AG09309 (cell line): ENCODE results near the gene VBP1.

Experiments
- DNase-seq: peaks from one replicate; pipeline ENCODE4 v3.0.0-alpha.2; 2010; ENCODE audit warnings: low read depth
- H3K4me3 ChIP-seq: 2 replicates; pipeline ENCODE4 v1.5.1; 2011; ENCODE audit warnings: mild to moderate bottlenecking, low read depth, low read length, moderate library complexity; ENCODE audit not compliant: control insufficient read depth
- CTCF ChIP-seq: IDR thresholded peaks from 2 replicates; pipeline ENCODE4 v1.5.1; 2011; ENCODE audit warnings: mild to moderate bottlenecking, low read depth, low read length, inconsistent platforms; ENCODE audit not compliant: insufficient read depth, control insufficient read depth; ENCODE audit errors: missing control alignments

Gene VBP1

GRCh38 chrX:155235891-155236290, 19.6 kb downstream of the VBP1 start:
- DNase-seq = no peak
- no peak overlapping the region for H3K4me3 ChIP-seq
- TF ChIP-seq CTCF = no peak

GRCh38 chrX:155237719-155238118, 21.5 kb downstream of the VBP1 start:
- no peak overlapping the region for H3K4me3 ChIP-seq
- DNase-seq = no peak
- no peak for TF ChIP-seq CTCF

DNA sequence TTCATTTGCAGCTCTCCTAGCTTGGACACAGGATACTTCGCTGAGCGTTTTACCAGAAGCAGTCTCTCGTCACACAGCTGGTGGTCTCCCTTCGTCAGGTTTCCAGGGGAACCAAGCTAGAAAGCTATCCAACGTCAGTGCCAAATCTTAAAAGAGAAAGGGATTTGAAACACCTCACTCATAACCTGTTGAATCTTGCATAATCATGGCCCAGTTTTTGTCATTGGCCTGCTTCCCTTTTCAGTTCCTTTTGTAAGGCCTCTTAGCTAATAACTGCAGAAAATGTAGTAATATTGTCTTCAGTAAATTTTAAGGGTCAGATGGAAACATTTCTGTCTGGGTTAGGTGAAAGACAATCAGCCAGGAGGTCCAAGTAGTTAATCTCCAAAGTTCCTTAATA, 26.0 kb downstream of the VBP1 start:
- no peak for DNase-seq
- H3K4me3 ChIP-seq = no peak overlapping the region
- TF ChIP-seq CTCF = no peak

DNA sequence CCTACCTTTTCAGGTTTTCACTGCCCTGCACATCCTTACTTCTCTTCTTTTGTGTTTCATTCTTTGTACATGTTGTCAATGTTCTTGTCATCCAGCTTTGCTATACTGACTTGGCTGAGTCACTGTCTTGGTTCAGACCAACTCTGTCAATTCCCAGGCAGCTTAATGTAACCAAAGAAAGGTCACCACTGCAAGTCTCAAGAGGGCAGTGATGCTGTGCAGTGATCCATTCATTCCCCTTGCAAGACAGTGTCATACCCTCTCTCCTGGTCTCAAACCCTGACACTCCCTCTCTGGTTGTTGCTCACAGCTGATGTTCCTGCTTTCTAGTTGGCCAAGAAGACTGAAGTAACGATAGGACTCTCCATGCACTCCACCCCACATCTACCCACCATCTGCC, 30.5 kb downstream of the VBP1 start:
- no peak overlapping the region for H3K4me3 ChIP-seq
- no peak for TF ChIP-seq CTCF
- DNase-seq = no peak

DNA sequence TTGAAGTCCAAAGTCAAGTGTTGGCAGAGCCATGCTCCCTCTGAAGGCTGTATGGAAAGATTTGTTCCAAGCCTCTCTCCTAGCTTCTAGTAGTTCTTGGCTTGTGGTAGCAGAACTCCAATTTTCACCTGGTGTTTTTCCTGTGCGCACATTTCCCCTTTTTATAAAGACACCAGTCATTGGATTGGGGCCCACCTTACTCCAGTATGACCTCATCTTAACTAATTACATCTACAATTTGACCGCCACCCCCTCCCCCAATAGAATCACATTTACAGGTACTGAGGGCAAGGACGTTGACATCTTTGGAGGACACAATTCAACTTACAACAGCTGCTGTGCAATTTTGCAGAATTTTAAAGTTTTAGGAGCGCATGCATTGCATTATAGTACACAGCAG, 31.2 kb downstream of the VBP1 start:
- no peak for DNase-seq
- no peak for TF ChIP-seq CTCF
- no peak overlapping the region for H3K4me3 ChIP-seq

- no peak for DNase-seq
- H3K4me3 ChIP-seq = no peak overlapping the region
- no peak for TF ChIP-seq CTCF
Measured at GRCh38 chrX:155251391-155251790, 35.1 kb downstream of the VBP1 start.

DNA sequence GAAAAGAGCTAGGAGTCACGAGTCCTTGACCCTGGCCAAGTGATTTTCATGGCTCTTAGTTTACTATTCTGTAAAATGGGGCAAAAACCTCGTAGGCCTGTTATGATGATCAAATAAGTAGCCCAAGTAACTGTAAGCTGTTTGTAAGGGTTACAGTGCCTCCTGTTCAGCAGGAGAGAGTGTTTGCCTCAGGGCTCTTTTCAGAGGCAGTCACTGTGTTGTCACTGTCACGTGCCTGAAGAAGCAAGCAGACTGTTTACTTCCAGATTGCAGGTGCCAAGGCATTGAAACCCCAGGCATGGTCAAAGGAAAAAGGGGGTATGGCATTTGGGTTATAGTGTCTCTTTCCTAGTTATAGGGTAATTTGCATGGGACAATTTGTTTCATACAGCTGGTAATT, 43.5 kb downstream of the VBP1 start:
- no peak for DNase-seq
- no peak overlapping the region for H3K4me3 ChIP-seq
- no peak for TF ChIP-seq CTCF
